Spleen (tissue), 11 donors: ENCODE data around the gene PIH1D1. TPM values are rescaled to one million over a fixed set of nuclear protein-coding genes. Genes with fewer than 3 reads are reported as not detected.
"Not testable (repeated sequence)": the region's sequence is repeated elsewhere in the genome, so short reads cannot be mapped to it uniquely, and the experiment has no call there.

Experiments used
- DNase-seq: peaks from one replicate; pipeline ENCODE4 v3.0.0-alpha.2; 2020
- H3K27ac ChIP-seq, 8 donors: fragments of 200-600 bp; sonication (generic) in 7 of 8; 1 replicate in 4 of 8; 2 replicates in 4 of 8; pipeline versions ENCODE4 v1.5.0 to v1.8.0; 2016 to 2021; ENCODE audit warnings: inconsistent platforms in 4 of 8, mild to moderate bottlenecking in 4 of 8, moderate library complexity in 1 of 8
- H3K27me3 ChIP-seq, 7 donors: fragments of 200-600 bp; sonication (generic) in 6 of 7; replicated peaks in 1 of 7; 1 replicate in 4 of 7; 2 replicates in 3 of 7; pipeline versions ENCODE4 v1.5.0 to v1.8.0; 2016 to 2021; ENCODE audit warnings: inconsistent platforms in 3 of 7, mild to moderate bottlenecking in 1 of 7
- H3K36me3 ChIP-seq, 6 donors: fragments of 200-600 bp; sonication (generic) in 5 of 6; 1 replicate in 4 of 6; 2 replicates in 2 of 6; pipeline versions ENCODE4 v1.5.0 to v1.8.0; 2016 to 2021; ENCODE audit warnings: inconsistent platforms in 2 of 6
- H3K4me1 ChIP-seq, 6 donors: fragments of 200-600 bp; sonication (generic) in 5 of 6; 1 replicate in 3 of 6; 2 replicates in 3 of 6; pipeline versions ENCODE4 v1.5.0 to v1.8.0; 2016 to 2021; ENCODE audit warnings: inconsistent platforms in 3 of 6
- H3K4me3 ChIP-seq, 8 donors: fragments of 200-600 bp; sonication (generic) in 7 of 8; 1 replicate in 4 of 8; 2 replicates in 4 of 8; pipeline versions ENCODE4 v1.5.0 to v1.8.0; 2016 to 2021; ENCODE audit warnings: inconsistent platforms in 4 of 8, mild to moderate bottlenecking in 4 of 8, moderate library complexity in 2 of 8
- H3K9me3 ChIP-seq, 8 donors: fragments of 200-600 bp; sonication (generic) in 7 of 8; 1 replicate in 4 of 8; 2 replicates in 4 of 8; pipeline versions ENCODE4 v1.5.0 to v1.8.0; 2016 to 2021; ENCODE audit warnings: inconsistent platforms in 4 of 8
- CTCF ChIP-seq, 11 experiments: fragments of 200-600 bp in 7 of 11; fragments of 450-650 bp in 4 of 11; sonication (generic) in 4 of 11; IDR thresholded peaks in 8 of 11; conservative IDR thresholded peaks in 3 of 11; 1 replicate in 7 of 11; 2 replicates in 4 of 11; pipeline versions ENCODE4 v1.4.0 to v1.8.0; 2016 to 2021; ENCODE audit warnings: antibody characterized with exemption in 11 of 11, inconsistent platforms in 4 of 11, mild to moderate bottlenecking in 1 of 11
- POLR2A ChIP-seq, 3 donors: fragments of 450-650 bp; IDR thresholded peaks; one replicate each; pipeline ENCODE4 v1.5.1; 2017; ENCODE audit warnings: antibody characterized with exemption in 3 of 3, mild to moderate bottlenecking in 1 of 3
- POLR2AphosphoS5 ChIP-seq, 3 donors: sonication (generic); formaldehyde crosslinking; IDR thresholded peaks; one replicate each; pipeline ENCODE4 v1.5.1; 2017; ENCODE audit warnings: antibody characterized with exemption in 3 of 3
- WGBS, 5 donors: extraction: QIAGEN DNeasy Blood & Tissue Kit in 3 of 5; methylation state at CpG; one replicate each; pipeline versions ENCODE4 v1.1.5 to v1.1.7; 2013 to 2018; 5-methylcytosine and 5-hydroxymethylcytosine counted together
- intact Hi-C: fragments of 100-400 bp; cut with DNase I; formaldehyde crosslinking; loops from one replicate; pipeline ENCODE4 v1.15.0; 2023; ENCODE audit warnings: low total_unique reads
- polyA plus RNA-seq, 3 donors: library from polyadenylated mRNA; stranded (reverse); fragments of 200-250 nt; gene quantifications; one replicate each; pipeline ENCODE4 v1.2.1, GENCODE V29; 2013
- total RNA-seq, 7 donors: library from RNA; depleted of rRNA in 3 of 7; stranded (reverse); fragments of >200 nt in 3 of 7; fragmentation: NEBNext Ultra II Directional in 4 of 7; extraction: Animal tissue kit (Norgen Biotek cat#: 25700) in 4 of 7; gene quantifications; one replicate each; pipeline versions ENCODE4 v1.1.0 to v1.2.1, GENCODE V29; 2016 to 2021
- donor health status: healthy with polysubstance abuse.
- donor health status: DM: no; HTN: no; CAD: no; lungs with moderate emphysema.
- donor health status: DM: no; HTN: no; CAD: no.
- donor health status: Bipolar disorder and iron deficiency.
- donor health status: healthy.
- donor health status: DM: no; HTN: no; CAD: no.
- donor health status: DM: yes; HTN: yes; CAD: no.

PIH1D1 gene
- total and polyA plus RNA-seq, 10 donors = 76.0 to 140 (median 86.3) TPM

GRCh38 chr19:49473868-49474541 is 22.4 kb upstream of the PIH1D1 start, which contains the start of gene FLT3LG:
Gene FLT3LG, plus strand, starts transcription at chr19:49474215. Its CDS starts 425 bp downstream, at chr19:49474640.
- Histone ChIP-seq H3K4me1 (peaks cover 28 to 96% (median 67%) of the 10 kb centered on the region in 6 donors), H3K27me3 (no peaks in the 10 kb centered on the region), H3K36me3 (peaks cover 0 to 34% (median 0%) of the 10 kb centered on the region in 6 donors), H3K4me3 (peak within 1 kb of the TSS; percentile 52 to 74 (median 60)), H3K9me3 (no peaks in the 10 kb centered on the region), H3K27ac (peak within 1 kb of the TSS; percentile 80 to 95 (median 90))
- peak; percentile 76 to 89 (median 78) for TF ChIP-seq POLR2AphosphoS5 (IDR thresholded peaks at IDR 0.05)
- peak; percentile 96 to 100 (median 99) for TF ChIP-seq CTCF (IDR thresholded peaks at IDR 0.05 in 8 of 11, conservative IDR thresholded peaks at IDR 0.05 in 3 of 11)
- TF ChIP-seq POLR2A (IDR thresholded peaks at IDR 0.05) = peak in 1 of 3 donors; percentile 17
- intact Hi-C loops = no loop called here
- peak; percentile 95 for DNase-seq
- 0 to 2% (median 1%) methylated on average over 25 to 33 of the region's 33 CpGs for WGBS, 5 donors

DNA sequence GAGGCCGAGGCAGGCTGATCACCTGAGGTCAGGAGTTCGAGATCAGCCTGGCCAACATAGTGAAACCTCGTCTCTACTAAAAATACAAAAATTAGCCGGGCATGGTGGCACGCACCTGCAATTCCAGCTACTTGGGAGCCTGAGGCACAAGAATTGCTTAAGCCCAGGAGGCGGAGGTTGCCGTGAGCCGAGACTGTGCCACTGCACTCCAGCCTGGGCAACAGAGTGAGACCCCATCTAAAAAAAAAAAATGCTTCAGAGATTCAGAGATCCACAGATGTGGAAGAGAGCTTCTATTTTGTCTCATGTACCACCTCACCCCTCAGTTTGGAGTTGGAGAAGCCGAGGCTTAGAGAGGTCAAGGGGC is 21.9 kb upstream of the PIH1D1 start:
- peak overlapping the region in 7 of 8 donors; percentile 52 to 74 (median 58) for H3K4me3 ChIP-seq

GRCh38 chr19:49472936-49473335 is 21.3 kb upstream of the PIH1D1 start:
- no peak overlapping the region for H3K4me3 ChIP-seq

More for the DNA sequence above, 21.9 kb upstream of the PIH1D1 start:
- intact Hi-C loops, DNase-seq, H3K27me3 ChIP-seq, H3K9me3 ChIP-seq: not testable (repeated sequence)
- H3K36me3 ChIP-seq = peaks cover 0 to 39% (median 0%) of the 10 kb centered on the region in 6 donors
- peaks cover 28 to 96% (median 67%) of the 10 kb centered on the region in 6 donors for H3K4me1 ChIP-seq
- 68 to 77% (median 69%) methylated on average over 9 of the region's 9 CpGs for WGBS, 5 donors
- peak overlapping the region; percentile 80 to 95 (median 90) for H3K27ac ChIP-seq

GRCh38 chr19:49470615-49470978 is 19.0 kb upstream of the PIH1D1 start:
- H3K27me3 ChIP-seq = no peaks in the 10 kb centered on the region

More at GRCh38 chr19:49472936-49473335, 21.3 kb upstream of the PIH1D1 start:
- WGBS, 5 donors = 59 to 73% (median 62%) methylated on average over 9 of the region's 9 CpGs
- TF ChIP-seq POLR2AphosphoS5 (IDR thresholded peaks at IDR 0.05) (no peak), CTCF (IDR thresholded peaks at IDR 0.05 in 8 of 11, conservative IDR thresholded peaks at IDR 0.05 in 3 of 11) (no peak), POLR2A (IDR thresholded peaks at IDR 0.05) (no peak)
- Histone ChIP-seq H3K4me1 (peaks cover 28 to 96% (median 67%) of the 10 kb centered on the region in 6 donors), H3K9me3 (no peaks in the 10 kb centered on the region), H3K36me3 (peaks cover 0 to 44% (median 2%) of the 10 kb centered on the region in 6 donors), H3K27ac (peak overlapping the region in 6 of 8 donors; percentile 38 to 95 (median 92)), H3K27me3 (no peaks in the 10 kb centered on the region)
- intact Hi-C loops = no loop called here
- no peak for DNase-seq

More at GRCh38 chr19:49470615-49470978, 19.0 kb upstream of the PIH1D1 start:
- Histone ChIP-seq H3K36me3 (peaks cover 0 to 52% (median 20%) of the 10 kb centered on the region in 6 donors), H3K9me3 (no peaks in the 10 kb centered on the region), H3K4me1 (peaks cover 28 to 76% (median 57%) of the 10 kb centered on the region in 6 donors), H3K4me3 (no peak overlapping the region), H3K27ac (peak overlapping the region; percentile 60 to 89 (median 72))
- 49 to 54% (median 53%) methylated on average over 8 of the region's 8 CpGs for WGBS, 5 donors
- intact Hi-C loops = no loop called here
- no peak for TF ChIP-seq CTCF (IDR thresholded peaks at IDR 0.05 in 8 of 11, conservative IDR thresholded peaks at IDR 0.05 in 3 of 11)
- no peak for TF ChIP-seq POLR2AphosphoS5 (IDR thresholded peaks at IDR 0.05)
- no peak for TF ChIP-seq POLR2A (IDR thresholded peaks at IDR 0.05)
- no peak for DNase-seq
